ENCODE data around the gene IL3. TPM values are rescaled to one million over a fixed set of nuclear protein-coding genes. Genes with fewer than 3 reads are reported as not detected.

IL3 gene
- total RNA-seq, 3 donors from 2014 or later: not detected

GRCh38 chr5:132024117-132024435, 36.4 kb upstream of the IL3 start:
- no peak for ATAC-seq
- intact Hi-C loops (cut with DNase I, micrococcal nuclease): no loop called here

GRCh38 chr5:132024789-132025402, 35.6 kb upstream of the IL3 start:
- intact Hi-C loops (cut with DNase I, micrococcal nuclease): no loop called here
- Histone ChIP-seq H3K4me3 (no peak overlapping the region), H3K9me3 (no peaks in the 10 kb centered on the region), H3K36me3 (ENCODE audit: low read depth) (no peaks in the 10 kb centered on the region), H3K4me1 (ENCODE audit: low read depth) (no peaks in the 10 kb centered on the region)
- no peak for ATAC-seq
- TF ChIP-seq CTCF (IDR thresholded peaks at IDR 0.05): no peak
- DNase-seq: no peak

More at GRCh38 chr5:132024117-132024435, 36.4 kb upstream of the IL3 start:
- Histone ChIP-seq H3K36me3 (ENCODE audit: low read depth) (no peaks in the 10 kb centered on the region), H3K4me3 (no peak overlapping the region), H3K9me3 (no peaks in the 10 kb centered on the region), H3K4me1 (ENCODE audit: low read depth) (no peaks in the 10 kb centered on the region)
- no peak for DNase-seq
- TF ChIP-seq CTCF (IDR thresholded peaks at IDR 0.05): no peak

- no peak for ATAC-seq
- TF ChIP-seq CTCF (IDR thresholded peaks at IDR 0.05): no peak
- intact Hi-C loops (cut with DNase I, micrococcal nuclease): no loop called here
- Histone ChIP-seq H3K9me3 (no peaks in the 10 kb centered on the region), H3K4me3 (no peak overlapping the region), H3K4me1 (ENCODE audit: low read depth) (no peaks in the 10 kb centered on the region), H3K36me3 (ENCODE audit: low read depth) (no peaks in the 10 kb centered on the region)
- no peak for DNase-seq
Observed at GRCh38 chr5:132025403-132025971, 35.0 kb upstream of the IL3 start.

GRCh38 chr5:132026516-132027008, 33.9 kb upstream of the IL3 start:
- DNase-seq (peak in 1 of 3 donors; percentile 14), ATAC-seq (peak; percentile 40)
- H3K4me1 ChIP-seq (ENCODE audit: low read depth): no peaks in the 10 kb centered on the region
- H3K9me3 ChIP-seq: no peaks in the 10 kb centered on the region
- no peak for TF ChIP-seq CTCF (IDR thresholded peaks at IDR 0.05)
- no peaks in the 10 kb centered on the region for H3K36me3 ChIP-seq (ENCODE audit: low read depth)
- no peak overlapping the region for H3K4me3 ChIP-seq
- intact Hi-C loops (cut with DNase I, micrococcal nuclease): no loop called here

GRCh38 chr5:132027027-132027426, 33.4 kb upstream of the IL3 start:
- intact Hi-C loops (cut with DNase I, micrococcal nuclease): no loop called here
- no peaks in the 10 kb centered on the region for H3K36me3 ChIP-seq (ENCODE audit: low read depth)
- no peaks in the 10 kb centered on the region for H3K4me1 ChIP-seq (ENCODE audit: low read depth)
- no peak overlapping the region for H3K4me3 ChIP-seq
- ATAC-seq (no peak), DNase-seq (no peak)
- H3K9me3 ChIP-seq: no peaks in the 10 kb centered on the region
- no peak for TF ChIP-seq CTCF (IDR thresholded peaks at IDR 0.05)
